CD4-positive, alpha-beta T cell (primary cell): ENCODE results near the gene RPS14. TPM values are rescaled to one million over a fixed set of nuclear protein-coding genes. Genes with fewer than 3 reads are reported as not detected.

Source experiments
- ATAC-seq: fragments of 200-7000 bp; cut with Tn5 transposase; one replicate; pipeline ENCODE4 v1.10.0; 2022; ENCODE audit warnings: mild to moderate bottlenecking; ENCODE audit not compliant: poor library complexity
- CTCF ChIA-PET: fragments of 350-600 bp; sonication (Branson Sonifier 250); formaldehyde crosslinking; loops from one replicate; lab custom pipeline; 2021; ENCODE audit warnings: antibody characterized with exemption, inconsistent platforms; lab: Charles Lee
- POLR2A ChIA-PET: fragments of 350-600 bp; sonication (Branson Sonifier 250); formaldehyde crosslinking; loops from one replicate; lab custom pipeline; 2021; ENCODE audit warnings: antibody characterized with exemption, inconsistent platforms; lab: Charles Lee
- DNase-seq, 14 experiments: peaks; one replicate each; pipeline ENCODE4 v3.0.0-alpha.2; 2013 to 2020; ENCODE audit warnings: mixed read lengths in 2 of 14
- H3K27ac ChIP-seq, 2 donors: one replicate each; pipeline versions ENCODE4 v1.5.1 to v1.7.0; 2013; ENCODE audit warnings: low read length in 2 of 2, low read depth in 1 of 2, mild to moderate bottlenecking in 1 of 2
- H3K27me3 ChIP-seq, 2 experiments: 1 replicate in 1 of 2; 2 replicates in 1 of 2; pipeline versions ENCODE4 v1.6.1 to v1.7.0; 2013; ENCODE audit warnings: low read length in 2 of 2, control low read depth in 1 of 2, mild to moderate bottlenecking in 1 of 2, moderate library complexity in 1 of 2; ENCODE audit not compliant: insufficient read depth in 2 of 2, control insufficient read depth in 1 of 2
- H3K36me3 ChIP-seq: one replicate; pipeline ENCODE4 v1.6.1; 2013; ENCODE audit warnings: low read length, control low read depth; ENCODE audit not compliant: insufficient read depth
- H3K4me1 ChIP-seq: one replicate; pipeline ENCODE4 v1.6.1; 2013; ENCODE audit warnings: low read length, control low read depth; ENCODE audit not compliant: insufficient read depth
- H3K4me3 ChIP-seq: one replicate; pipeline ENCODE4 v1.5.1; 2013; ENCODE audit warnings: mild to moderate bottlenecking, low read length, moderate library complexity
- H3K9me3 ChIP-seq, 2 experiments: 1 replicate in 1 of 2; 2 replicates in 1 of 2; pipeline versions ENCODE4 v1.6.1 to v1.7.0; 2013; ENCODE audit warnings: low read length in 2 of 2, mild to moderate bottlenecking in 2 of 2, control low read depth in 1 of 2, moderate library complexity in 1 of 2; ENCODE audit not compliant: control insufficient read depth in 1 of 2, insufficient read depth in 1 of 2
- H3K27ac Mint-ChIP-seq: one replicate; pipeline ENCODE4 v1.8.0; 2020; ENCODE audit warnings: mixed read lengths
- H3K27me3 Mint-ChIP-seq: one replicate; pipeline ENCODE4 v1.8.0; 2021; ENCODE audit warnings: mixed read lengths
- H3K36me3 Mint-ChIP-seq: one replicate; pipeline ENCODE4 v1.8.0; 2021; ENCODE audit warnings: low read depth, mixed read lengths
- H3K4me1 Mint-ChIP-seq: one replicate; pipeline ENCODE4 v1.8.0; 2021; ENCODE audit warnings: low read depth, mixed read lengths
- H3K4me3 Mint-ChIP-seq: one replicate; pipeline ENCODE4 v1.8.0; 2020; ENCODE audit warnings: mild to moderate bottlenecking, mixed read lengths
- H3K9me3 Mint-ChIP-seq: one replicate; pipeline ENCODE4 v1.8.0; 2020; ENCODE audit warnings: mixed read lengths
- CTCF ChIP-seq: fragments of 200-600 bp; IDR thresholded peaks from one replicate; pipeline ENCODE4 v1.8.0; 2022; ENCODE audit warnings: antibody characterized with exemption, mild to moderate bottlenecking
- intact Hi-C, 2 experiments: fragments of 100-400 bp; cut with DNase I in 1 of 2; cut with micrococcal nuclease in 1 of 2; formaldehyde crosslinking; loops; one replicate each; pipeline versions ENCODE4 v1.15.1 to v1.9.0; 2023 to 2025; cut with DNase I, micrococcal nuclease
- total RNA-seq, 174 experiments: library from RNA in 2 of 174; stranded (reverse) in 2 of 174; gene quantifications; one replicate each; pipeline ENCODE4 v1.2.3 and lab custom pipeline; 2021 to 2026

The RPS14 gene
- total RNA-seq, 2 experiments from 2014 or later = 5,224 to 5,317 TPM

GRCh38 chr5:150436141-150436680, 13.3 kb downstream of the RPS14 start:
- Histone ChIP-seq H3K36me3 (no peaks in the 10 kb centered on the region), H3K27ac (no peak overlapping the region), H3K4me3 (no peak overlapping the region), H3K27me3 (no peaks in the 10 kb centered on the region), H3K4me1 (peaks cover 9% of the 10 kb centered on the region), H3K9me3 (no peaks in the 10 kb centered on the region)
- ChIA-PET POLR2A (interaction anchor here (0.7 to 2.1 kb wide), 4 partner anchors 13 to 468 kb away, joined by 4 to 8 read pairs (median 5); partner anchors contain the start of genes CD74 and ZNF300), CTCF (interaction anchor here (0.6 to 2.5 kb wide), 14 partner anchors 10 to 218 kb away, joined by 3 to 28 read pairs (median 4); partner anchors contain the start of genes CD74 and RPS14)
- DNase-seq (peak; percentile 81 to 96 (median 90)), ATAC-seq (peak; percentile 99)
- intact Hi-C loops = loop anchor here (1.0 to 5.0 kb wide), 8 partner anchors 24 to 306 kb away; partner anchors contain the start of genes CD74 (in 2 of the 2) and TCOF1 (in 1 of the 2)
- no peaks in the 10 kb centered on the region for H3K9me3 Mint-ChIP-seq
- H3K4me3 Mint-ChIP-seq = peak overlapping the region; percentile 42
- peaks cover 7% of the 10 kb centered on the region for H3K4me1 Mint-ChIP-seq
- peak; percentile 83 for TF ChIP-seq CTCF
- H3K36me3 Mint-ChIP-seq = peaks cover 4% of the 10 kb centered on the region
- H3K27me3 Mint-ChIP-seq = no peaks in the 10 kb centered on the region
- H3K27ac Mint-ChIP-seq = peak overlapping the region; percentile 29

- no peaks in the 10 kb centered on the region for H3K9me3 Mint-ChIP-seq
- no peak overlapping the region for H3K4me3 Mint-ChIP-seq
- DNase-seq (no peak), ATAC-seq (no peak)
- H3K4me1 ChIP-seq = peaks cover 9% of the 10 kb centered on the region
- no peak overlapping the region for H3K4me3 ChIP-seq
- intact Hi-C loops = loop anchor here in 1 of 2 experiments (1.0 to 5.0 kb wide), 2 partner anchors 19 to 77 kb away; partner anchors contain the start of gene TCOF1
- no peaks in the 10 kb centered on the region for H3K36me3 Mint-ChIP-seq
- no peak overlapping the region for H3K27ac Mint-ChIP-seq
- POLR2A ChIA-PET = interaction anchor here (0.7 kb wide), 1 partner anchor 239 kb away, joined by 3 read pairs; no protein-coding TSS in a partner anchor
- no peaks in the 10 kb centered on the region for H3K27me3 ChIP-seq
- no peaks in the 10 kb centered on the region for H3K36me3 ChIP-seq
- CTCF ChIA-PET = interaction anchor here (2.5 kb wide), 1 partner anchor 23 kb away, joined by 27 read pairs; the partner anchor contains the start of gene CD74
- TF ChIP-seq CTCF = no peak
- peaks cover 7% of the 10 kb centered on the region for H3K4me1 Mint-ChIP-seq
- H3K27me3 Mint-ChIP-seq = no peaks in the 10 kb centered on the region
- no peak overlapping the region for H3K27ac ChIP-seq
- no peaks in the 10 kb centered on the region for H3K9me3 ChIP-seq
Measured at GRCh38 chr5:150434464-150434863, 15.1 kb downstream of the RPS14 start.

- Histone ChIP-seq H3K27me3 (no peaks in the 10 kb centered on the region), H3K4me3 (no peak overlapping the region), H3K4me1 (peaks cover 8% of the 10 kb centered on the region), H3K9me3 (no peaks in the 10 kb centered on the region), H3K27ac (no peak overlapping the region), H3K36me3 (no peaks in the 10 kb centered on the region)
- Mint-ChIP-seq H3K27me3 (no peaks in the 10 kb centered on the region), H3K9me3 (no peaks in the 10 kb centered on the region), H3K4me3 (no peak overlapping the region), H3K27ac (no peak overlapping the region), H3K4me1 (peaks cover 7% of the 10 kb centered on the region), H3K36me3 (no peaks in the 10 kb centered on the region)
- no peak for TF ChIP-seq CTCF
- DNase-seq (no peak), ATAC-seq (no peak)
- intact Hi-C loops = loop anchor here in 1 of 2 experiments (5.0 kb wide), 1 partner anchor 74 kb away; the partner anchor contains the start of gene TCOF1
- ChIA-PET CTCF (no interaction called here), POLR2A (no interaction called here)
Measured at GRCh38 chr5:150431574-150431973, 18.0 kb downstream of the RPS14 start.
